Fibroblast of upper back skin (primary cell): Measurements from ENCODE around the gene GRK1.
A peak's percentile ranks its signal among the peaks of the same experiment; 100 is the strongest.

ENCODE experiments used
- DNase-seq: peaks from one replicate; pipeline ENCODE4 v3.0.0-alpha.2; 2013

Gene GRK1

GRCh38 chr13:113763254-113763653 is 96.2 kb downstream of the GRK1 start:
- DNase-seq: no peak

- DNase-seq: no peak
Observed at GRCh38 chr13:113763961-113764792, 97.2 kb downstream of the GRK1 start.

- DNase-seq: no peak
Observed at GRCh38 chr13:113764793-113765563, 98.0 kb downstream of the GRK1 start.

GRCh38 chr13:113765564-113765910 is 98.5 kb downstream of the GRK1 start:
- no peak for DNase-seq

- DNase-seq: no peak
Observed at GRCh38 chr13:113766035-113766800, 99.2 kb downstream of the GRK1 start.

- DNase-seq: no peak
Observed at GRCh38 chr13:113767366-113767765, 100.3 kb downstream of the GRK1 start.

- DNase-seq: no peak
Observed at GRCh38 chr13:113768018-113768905, 101.2 kb downstream of the GRK1 start.

- DNase-seq: no peak
Observed at GRCh38 chr13:113769106-113769505, 102.1 kb downstream of the GRK1 start.

GRCh38 chr13:113769881-113770280 is 102.9 kb downstream of the GRK1 start:
- DNase-seq: no peak

- no peak for DNase-seq
Observed at GRCh38 chr13:113770441-113770840, 103.4 kb downstream of the GRK1 start.

GRCh38 chr13:113770937-113771336 is 103.9 kb downstream of the GRK1 start:
- DNase-seq: no peak

- no peak for DNase-seq
Observed at GRCh38 chr13:113771709-113772331, 104.8 kb downstream of the GRK1 start.

GRCh38 chr13:113774177-113775107 is 107.4 kb downstream of the GRK1 start:
- peak; percentile 46 for DNase-seq

- no peak for DNase-seq
Observed at GRCh38 chr13:113775451-113776145, 108.6 kb downstream of the GRK1 start.

- DNase-seq: no peak
Observed at GRCh38 chr13:113776231-113777125, 109.5 kb downstream of the GRK1 start.

- peak; percentile 28 for DNase-seq
Observed at GRCh38 chr13:113777311-113778260, 110.6 kb downstream of the GRK1 start.

GRCh38 chr13:113781571-113781970 is 114.6 kb downstream of the GRK1 start:
- no peak for DNase-seq

GRCh38 chr13:113782472-113782871 is 115.5 kb downstream of the GRK1 start:
- DNase-seq: no peak
